A549 (cell line): Measurements from ENCODE around the gene TSPEAR. TPM values are rescaled to one million over a fixed set of nuclear protein-coding genes. Genes with fewer than 3 reads are reported as not detected.

ENCODE experiments used
- ATAC-seq, 2 experiments: fragments of 200-7000 bp in 1 of 2; fragments of >200 bp in 1 of 2; cut with Nextera tagmentation in 1 of 2; cut with Tn5 transposase in 1 of 2; 3 replicates each; pipeline versions ENCODE4 v1.8.0 to v1.9.1; 2018 to 2020; ENCODE audit warnings: mild to moderate bottlenecking in 1 of 2, moderate library complexity in 1 of 2
- CTCF ChIA-PET: fragments of 300-600 bp; sonication (Branson Sonifier 250); formaldehyde crosslinking; extraction: SDS; loops from one replicate; lab custom pipeline; 2021; ENCODE audit warnings: antibody characterized with exemption, inconsistent platforms; lab: Yijun Ruan, JAX
- POLR2A ChIA-PET: fragments of 350-600 bp; formaldehyde crosslinking; extraction: SDS; loops from one replicate; lab custom pipeline; 2021; ENCODE audit warnings: antibody characterized with exemption, inconsistent platforms; lab: Yijun Ruan, JAX
- DNase-seq, 2 experiments: peaks; one replicate each; pipeline versions ENCODE4 v3.0.0 to v3.0.0-alpha.2; 2011 to 2016; ENCODE audit warnings: low read depth in 1 of 2, low spot score in 1 of 2
- FAIRE-seq: peaks from 2 replicates; lab custom pipeline; 2011; peaks lifted over from hg19 to GRCh38; lab: Jason Lieb, UNC
- H3K27ac ChIP-seq, 2 experiments: fragments of >200 bp; sonication (Bioruptor Twin); formaldehyde crosslinking; 3 replicates each; pipeline ENCODE4 v1.5.1; 2016 to 2017
- H3K4me1 ChIP-seq: fragments of >200 bp; sonication (Bioruptor Twin); formaldehyde crosslinking; 3 replicates; pipeline ENCODE4 v1.6.1; 2016
- H3K4me2 ChIP-seq: fragments of >200 bp; sonication (Bioruptor Twin); formaldehyde crosslinking; 3 replicates; pipeline ENCODE4 v1.6.1; 2016
- H3K4me3 ChIP-seq: fragments of >200 bp; sonication (Bioruptor Twin); formaldehyde crosslinking; 3 replicates; pipeline ENCODE4 v1.5.1; 2016
- H3K9me3 ChIP-seq: fragments of >200 bp; sonication (Bioruptor Twin); formaldehyde crosslinking; 3 replicates; pipeline ENCODE4 v1.6.1; 2016
- BHLHE40 ChIP-seq: IDR thresholded peaks from 2 replicates; pipeline ENCODE4 v1.6.1; 2012; ENCODE audit warnings: low read depth, low read length, inconsistent platforms
- CBX2 ChIP-seq: fragments of 200-600 bp; sonication (generic); IDR thresholded peaks from 2 replicates; pipeline ENCODE4 v1.6.1; 2016; ENCODE audit warnings: low read depth, mild to moderate bottlenecking, borderline replicate concordance
- CEBPB ChIP-seq, 2 experiments: fragments of >200 bp in 1 of 2; sonication (Bioruptor Twin) in 1 of 2; formaldehyde crosslinking in 1 of 2; IDR thresholded peaks; 2 replicates each; pipeline ENCODE4 v1.6.1; 2012 to 2016
- CHD4 ChIP-seq: fragments of 200-600 bp; sonication (generic); IDR thresholded peaks from 2 replicates; pipeline ENCODE4 v1.6.1; 2016; ENCODE audit warnings: antibody characterized with exemption, mild to moderate bottlenecking, borderline replicate concordance
- ESRRA ChIP-seq: fragments of 150-350 bp; IDR thresholded peaks from 2 replicates; pipeline ENCODE4 v1.6.1; 2014; ENCODE audit warnings: mild to moderate bottlenecking, low read length, borderline replicate concordance
- FOSB ChIP-seq: fragments of 250-450 bp; sonication (Bioruptor Pico); IDR thresholded peaks from 2 replicates; pipeline ENCODE4 v1.5.0; 2020; ENCODE audit warnings: mild to moderate bottlenecking, moderate library complexity
- FOSL2 ChIP-seq, 2 experiments: fragments of 450-650 bp in 1 of 2; fragments of >200 bp in 1 of 2; sonication (Bioruptor Twin) in 1 of 2; formaldehyde crosslinking; IDR thresholded peaks; 2 replicates each; pipeline versions ENCODE4 v1.5.0 to v1.6.1; 2016 to 2020; ENCODE audit warnings: mild to moderate bottlenecking in 1 of 2, moderate library complexity in 1 of 2
- HES2 ChIP-seq: fragments of >200 bp; sonication (Bioruptor Twin); formaldehyde crosslinking; IDR thresholded peaks from 2 replicates; pipeline ENCODE4 v1.6.1; 2016
- HOXB13 ChIP-seq: fragments of 250-450 bp; sonication (Bioruptor Pico); IDR thresholded peaks from 2 replicates; pipeline ENCODE4 v1.5.0; 2020; ENCODE audit warnings: low read depth, mild to moderate bottlenecking, moderate library complexity
- JUNB ChIP-seq: fragments of >200 bp; sonication (Bioruptor Twin); formaldehyde crosslinking; IDR thresholded peaks from 2 replicates; pipeline ENCODE4 v1.6.1; 2016
- MAFK ChIP-seq: fragments of 450-650 bp; IDR thresholded peaks from 2 replicates; pipeline ENCODE4 v1.6.1; 2014; ENCODE audit not compliant: partially characterized antibody
- MAX ChIP-seq: IDR thresholded peaks from 2 replicates; pipeline ENCODE4 v1.6.1; 2012
- MAZ ChIP-seq: fragments of 150-350 bp; IDR thresholded peaks from 2 replicates; pipeline ENCODE4 v1.6.1; 2014; ENCODE audit warnings: antibody characterized with exemption, low read depth, low read length, borderline replicate concordance
- MYC ChIP-seq: IDR thresholded peaks from 2 replicates; pipeline ENCODE4 v1.6.1; 2012; ENCODE audit warnings: mild to moderate bottlenecking, inconsistent platforms, low read length, improper control_type of control experiment, borderline replicate concordance
- NPAS2 ChIP-seq: fragments of 250-450 bp; sonication (Bioruptor Pico); IDR thresholded peaks from 2 replicates; pipeline ENCODE4 v1.8.0; 2022; ENCODE audit warnings: mild to moderate bottlenecking, moderate library complexity, borderline replicate concordance
- PHF8 ChIP-seq: fragments of 200-600 bp; sonication (generic); IDR thresholded peaks from 2 replicates; pipeline ENCODE4 v1.6.1; 2016; ENCODE audit warnings: low read depth, mild to moderate bottlenecking, antibody characterized with exemption, moderate library complexity, borderline replicate concordance
- RAD21 ChIP-seq, 2 experiments: fragments of >200 bp in 1 of 2; sonication (Bioruptor Twin) in 1 of 2; formaldehyde crosslinking in 1 of 2; IDR thresholded peaks in 1 of 2; conservative IDR thresholded peaks in 1 of 2; 2 replicates in 1 of 2; 3 replicates in 1 of 2; pipeline ENCODE4 v1.6.1; 2012 to 2018; ENCODE audit warnings: inconsistent platforms in 1 of 2
- RARB ChIP-seq: fragments of 250-450 bp; sonication (Bioruptor Pico); IDR thresholded peaks from 2 replicates; pipeline ENCODE4 v1.8.0; 2021; ENCODE audit warnings: mild to moderate bottlenecking, moderate library complexity
- RCOR1 ChIP-seq: fragments of 150-350 bp; IDR thresholded peaks from 2 replicates; pipeline ENCODE4 v1.6.1; 2014; ENCODE audit warnings: antibody characterized with exemption, low read length, low read depth
- RNF2 ChIP-seq: fragments of 200-600 bp; sonication (generic); IDR thresholded peaks from 2 replicates; pipeline ENCODE4 v1.6.1; 2016; ENCODE audit warnings: low read depth, mild to moderate bottlenecking, antibody characterized with exemption, moderate library complexity, borderline replicate concordance
- ZC3H11A ChIP-seq: fragments of 450-650 bp; IDR thresholded peaks from 2 replicates; pipeline ENCODE4 v1.6.1; 2014; ENCODE audit warnings: antibody characterized with exemption, mild to moderate bottlenecking
- ZFP36 ChIP-seq: fragments of 450-650 bp; IDR thresholded peaks from 2 replicates; pipeline ENCODE4 v1.6.1; 2014; ENCODE audit warnings: borderline replicate concordance; ENCODE audit not compliant: partially characterized antibody
- ZNF302 ChIP-seq: fragments of 250-450 bp; sonication (Bioruptor Pico); IDR thresholded peaks from 2 replicates; pipeline ENCODE4 v1.9.0; 2021; ENCODE audit warnings: inconsistent platforms, mild to moderate bottlenecking, moderate library complexity
- WGBS: methylation state at CpG from one replicate; pipeline ENCODE4 v1.1.6; 2017; ENCODE audit errors: missing lambda C conversion rate; 5-methylcytosine and 5-hydroxymethylcytosine counted together
- polyA plus RNA-seq, 4 experiments: library from polyadenylated mRNA; depleted of rRNA in 3 of 4; stranded (reverse); fragments of >200 nt; fragmentation: RNase III in 1 of 4; extraction: RNeasy Plus Mini Kit Qiagen cat#74134 plus additional on column Dnase treatment in 1 of 4; gene quantifications; 2 replicates in 3 of 4; 3 replicates in 1 of 4; pipeline ENCODE4 v1.2.3, GENCODE V29; 2011 to 2017
- TF ChIP-seq, protein P1 (sequence below): IDR thresholded peaks from 2 replicates; pipeline ENCODE4 v1.6.1; 2012
- TF ChIP-seq, protein P2 (sequence below): fragments of 250-450 bp; sonication (Bioruptor Pico); IDR thresholded peaks from 2 replicates; pipeline ENCODE4 v1.5.0; 2020; ENCODE audit warnings: low read depth, mild to moderate bottlenecking, moderate library complexity
- TF ChIP-seq, protein P3 (sequence below): fragments of 250-450 bp; sonication (Bioruptor Pico); IDR thresholded peaks from 2 replicates; pipeline ENCODE4 v1.5.0; 2021; ENCODE audit warnings: mild to moderate bottlenecking, moderate library complexity, borderline replicate concordance
- TF ChIP-seq, protein P4 (sequence below): fragments of >200 bp; sonication (Bioruptor Twin); formaldehyde crosslinking; IDR thresholded peaks from 3 replicates; pipeline ENCODE4 v1.6.1; 2016
- TF ChIP-seq, protein P5 (sequence below): fragments of 150-350 bp; IDR thresholded peaks from 2 replicates; pipeline ENCODE4 v1.6.1; 2014; ENCODE audit warnings: low read depth, mild to moderate bottlenecking, low read length

The TSPEAR gene
- polyA plus RNA-seq, 2 of the 4 experiments (the other 2 are of a cell fraction): not detected

- FAIRE-seq (no peak), ATAC-seq (no peak), DNase-seq (no peak)
- TF ChIP-seq ZFP36 (no peak), ESRRA (no peak), MYC (no peak), PHF8 (no peak), RNF2 (no peak), NPAS2 (CRISPR knock-in tag) (no peak), HES2 (no peak), RARB (CRISPR knock-in tag) (no peak), RCOR1 (no peak), ZC3H11A (no peak), MAZ (no peak)
- TF ChIP-seq, protein P1, sequence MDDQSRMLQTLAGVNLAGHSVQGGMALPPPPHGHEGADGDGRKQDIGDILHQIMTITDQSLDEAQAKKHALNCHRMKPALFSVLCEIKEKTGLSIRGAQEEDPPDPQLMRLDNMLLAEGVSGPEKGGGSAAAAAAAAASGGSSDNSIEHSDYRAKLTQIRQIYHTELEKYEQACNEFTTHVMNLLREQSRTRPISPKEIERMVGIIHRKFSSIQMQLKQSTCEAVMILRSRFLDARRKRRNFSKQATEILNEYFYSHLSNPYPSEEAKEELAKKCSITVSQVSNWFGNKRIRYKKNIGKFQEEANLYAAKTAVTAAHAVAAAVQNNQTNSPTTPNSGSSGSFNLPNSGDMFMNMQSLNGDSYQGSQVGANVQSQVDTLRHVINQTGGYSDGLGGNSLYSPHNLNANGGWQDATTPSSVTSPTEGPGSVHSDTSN: no peak
- TF ChIP-seq, protein P2, sequence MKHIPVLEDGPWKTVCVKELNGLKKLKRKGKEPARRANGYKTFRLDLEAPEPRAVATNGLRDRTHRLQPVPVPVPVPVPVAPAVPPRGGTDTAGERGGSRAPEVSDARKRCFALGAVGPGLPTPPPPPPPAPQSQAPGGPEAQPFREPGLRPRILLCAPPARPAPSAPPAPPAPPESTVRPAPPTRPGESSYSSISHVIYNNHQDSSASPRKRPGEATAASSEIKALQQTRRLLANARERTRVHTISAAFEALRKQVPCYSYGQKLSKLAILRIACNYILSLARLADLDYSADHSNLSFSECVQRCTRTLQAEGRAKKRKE (CRISPR knock-in tag): no peak
- TF ChIP-seq, protein P3, sequence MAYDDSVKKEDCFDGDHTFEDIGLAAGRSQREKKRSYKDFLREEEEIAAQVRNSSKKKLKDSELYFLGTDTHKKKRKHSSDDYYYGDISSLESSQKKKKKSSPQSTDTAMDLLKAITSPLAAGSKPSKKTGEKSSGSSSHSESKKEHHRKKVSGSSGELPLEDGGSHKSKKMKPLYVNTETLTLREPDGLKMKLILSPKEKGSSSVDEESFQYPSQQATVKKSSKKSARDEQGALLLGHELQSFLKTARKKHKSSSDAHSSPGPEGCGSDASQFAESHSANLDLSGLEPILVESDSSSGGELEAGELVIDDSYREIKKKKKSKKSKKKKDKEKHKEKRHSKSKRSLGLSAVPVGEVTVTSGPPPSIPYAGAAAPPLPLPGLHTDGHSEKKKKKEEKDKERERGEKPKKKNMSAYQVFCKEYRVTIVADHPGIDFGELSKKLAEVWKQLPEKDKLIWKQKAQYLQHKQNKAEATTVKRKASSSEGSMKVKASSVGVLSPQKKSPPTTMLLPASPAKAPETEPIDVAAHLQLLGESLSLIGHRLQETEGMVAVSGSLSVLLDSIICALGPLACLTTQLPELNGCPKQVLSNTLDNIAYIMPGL (CRISPR knock-in tag): no peak
- TF ChIP-seq, protein P4, sequence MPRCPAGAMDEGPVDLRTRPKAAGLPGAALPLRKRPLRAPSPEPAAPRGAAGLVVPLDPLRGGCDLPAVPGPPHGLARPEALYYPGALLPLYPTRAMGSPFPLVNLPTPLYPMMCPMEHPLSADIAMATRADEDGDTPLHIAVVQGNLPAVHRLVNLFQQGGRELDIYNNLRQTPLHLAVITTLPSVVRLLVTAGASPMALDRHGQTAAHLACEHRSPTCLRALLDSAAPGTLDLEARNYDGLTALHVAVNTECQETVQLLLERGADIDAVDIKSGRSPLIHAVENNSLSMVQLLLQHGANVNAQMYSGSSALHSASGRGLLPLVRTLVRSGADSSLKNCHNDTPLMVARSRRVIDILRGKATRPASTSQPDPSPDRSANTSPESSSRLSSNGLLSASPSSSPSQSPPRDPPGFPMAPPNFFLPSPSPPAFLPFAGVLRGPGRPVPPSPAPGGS: no peak
- TF ChIP-seq, protein P5, sequence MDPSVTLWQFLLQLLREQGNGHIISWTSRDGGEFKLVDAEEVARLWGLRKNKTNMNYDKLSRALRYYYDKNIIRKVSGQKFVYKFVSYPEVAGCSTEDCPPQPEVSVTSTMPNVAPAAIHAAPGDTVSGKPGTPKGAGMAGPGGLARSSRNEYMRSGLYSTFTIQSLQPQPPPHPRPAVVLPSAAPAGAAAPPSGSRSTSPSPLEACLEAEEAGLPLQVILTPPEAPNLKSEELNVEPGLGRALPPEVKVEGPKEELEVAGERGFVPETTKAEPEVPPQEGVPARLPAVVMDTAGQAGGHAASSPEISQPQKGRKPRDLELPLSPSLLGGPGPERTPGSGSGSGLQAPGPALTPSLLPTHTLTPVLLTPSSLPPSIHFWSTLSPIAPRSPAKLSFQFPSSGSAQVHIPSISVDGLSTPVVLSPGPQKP: no peak
- Histone ChIP-seq H3K4me2 (no peak overlapping the region), H3K9me3 (peaks cover 17% of the 10 kb centered on the region; the same call in 2 of the 3 replicates), H3K27ac (no peak overlapping the region), H3K4me1 (0 out of 3 replicates have a peak, but pooled peaks cover under 1% of the 10 kb centered on the region), H3K4me3 (no peak overlapping the region)
- CTCF ChIA-PET: no interaction called here
- 49% methylated on average over 14 of the region's 14 CpGs for WGBS
- POLR2A ChIA-PET: no interaction called here
Measured at GRCh38 chr21:44450999-44451398, 260.4 kb downstream of the TSPEAR start.

- TF ChIP-seq FOSL2 (IDR thresholded peaks at IDR 0.05) (no peak), FOSL2 (CRISPR knock-in tag; IDR thresholded peaks at IDR 0.05) (no peak), ZC3H11A (no peak), CHD4 (no peak), MAX (no peak), HOXB13 (CRISPR knock-in tag) (no peak), MYC (no peak), JUNB (no peak), RAD21 (conservative IDR thresholded peaks at IDR 0.05 in 1 of 2, IDR thresholded peaks at IDR 0.05 in 1 of 2) (no peak), FOSB (CRISPR knock-in tag) (no peak), CBX2 (no peak), BHLHE40 (no peak), CEBPB (IDR thresholded peaks at IDR 0.05) (no peak), ZNF302 (no peak), MAFK (no peak)
- TF ChIP-seq, protein P2 (CRISPR knock-in tag): no peak
- Histone ChIP-seq H3K4me2 (no peak overlapping the region), H3K4me1 (no peaks in the 10 kb centered on the region), H3K27ac (no peak overlapping the region), H3K9me3 (peaks cover 17% of the 10 kb centered on the region; the same call in 2 of the 3 replicates), H3K4me3 (no peak overlapping the region)
- DNase-seq: no peak
- CTCF ChIA-PET: no interaction called here
- no peak for FAIRE-seq
- WGBS: 55% methylated on average over 12 of the region's 14 CpGs
- ATAC-seq: no peak
- POLR2A ChIA-PET: no interaction called here
Measured at GRCh38 chr21:44450402-44450801, 261.0 kb downstream of the TSPEAR start.
